ENCODE results near the gene TNS1. TPM values are rescaled to one million over a fixed set of nuclear protein-coding genes. Genes with fewer than 3 reads are reported as not detected.
A peak's percentile ranks its signal among the peaks of the same experiment; 100 is the strongest.

Gene TNS1
- total RNA-seq, 1 donor from 2014 or later: 219 TPM

- no peak overlapping the region for H3K4me3 ChIP-seq (ENCODE audit: insufficient read depth, low read depth, low read length)
- H3K36me3 ChIP-seq (ENCODE audit: insufficient read depth, low read length): peaks cover 19% of the 10 kb centered on the region
- no peak overlapping the region for H3K27ac ChIP-seq (ENCODE audit: low read depth, low read length)
- H3K4me2 ChIP-seq (ENCODE audit: low read length): no peak overlapping the region
- Mint-ChIP-seq H3K9me3 (ENCODE audit: unreplicated experiment) (no peaks in the 10 kb centered on the region), H3K27me3 (ENCODE audit: low read depth, unreplicated experiment) (no peaks in the 10 kb centered on the region), H3K27ac (ENCODE audit: unreplicated experiment) (peak overlapping the region; percentile 73), H3K36me3 (ENCODE audit: low read depth, unreplicated experiment) (peaks cover 28% of the 10 kb centered on the region), H3K4me1 (ENCODE audit: low read depth, unreplicated experiment) (peaks cover 10% of the 10 kb centered on the region), H3K4me3 (ENCODE audit: unreplicated experiment) (peak overlapping the region; percentile 71)
- H2AFZ ChIP-seq (ENCODE audit: low read depth, low read length): no peak overlapping the region
- H4K20me1 ChIP-seq (ENCODE audit: insufficient read depth, low read length): peaks cover 64% of the 10 kb centered on the region
- no peaks in the 10 kb centered on the region for H3K9me3 ChIP-seq (ENCODE audit: insufficient read depth, low read depth, low read length)
- FAIRE-seq (no peak), DNase-seq (ENCODE audit: low read depth) (no peak)
- TF ChIP-seq EZH2 (IDR thresholded peaks at IDR 0.05; ENCODE audit: insufficient read depth, low read length) (no peak), CTCF (IDR thresholded peaks at IDR 0.05; ENCODE audit: insufficient read depth, low read depth, low read length) (no peak)
- H3K27me3 ChIP-seq (ENCODE audit: insufficient read depth, low read length): no peaks in the 10 kb centered on the region
- peaks cover 2% of the 10 kb centered on the region for H3K4me1 ChIP-seq (ENCODE audit: insufficient read depth, low read length)
- no peak overlapping the region for H3K9ac ChIP-seq (ENCODE audit: low read length)
- no peaks in the 10 kb centered on the region for H3K79me2 ChIP-seq (ENCODE audit: insufficient read depth, low read length)
Observed at GRCh38 chr2:217801115-217801531, 201.7 kb downstream of the TNS1 start.

GRCh38 chr2:217800433-217801114 lies 202.2 kb downstream of the TNS1 start:
- no peak overlapping the region for H3K4me2 ChIP-seq (ENCODE audit: low read length)
- H3K27ac ChIP-seq (ENCODE audit: low read depth, low read length): no peak overlapping the region
- H4K20me1 ChIP-seq (ENCODE audit: insufficient read depth, low read length): peaks cover 58% of the 10 kb centered on the region
- no peaks in the 10 kb centered on the region for H3K79me2 ChIP-seq (ENCODE audit: insufficient read depth, low read length)
- no peak for DNase-seq (ENCODE audit: low read depth)
- no peak overlapping the region for H3K4me3 ChIP-seq (ENCODE audit: insufficient read depth, low read depth, low read length)
- Mint-ChIP-seq H3K4me3 (ENCODE audit: unreplicated experiment) (no peak overlapping the region), H3K27me3 (ENCODE audit: low read depth, unreplicated experiment) (no peaks in the 10 kb centered on the region), H3K36me3 (ENCODE audit: low read depth, unreplicated experiment) (peaks cover 28% of the 10 kb centered on the region), H3K27ac (ENCODE audit: unreplicated experiment) (peak overlapping the region; percentile 50), H3K9me3 (ENCODE audit: unreplicated experiment) (no peaks in the 10 kb centered on the region), H3K4me1 (ENCODE audit: low read depth, unreplicated experiment) (peaks cover 10% of the 10 kb centered on the region)
- H3K27me3 ChIP-seq (ENCODE audit: insufficient read depth, low read length): no peaks in the 10 kb centered on the region
- H2AFZ ChIP-seq (ENCODE audit: low read depth, low read length): no peak overlapping the region
- H3K9me3 ChIP-seq (ENCODE audit: insufficient read depth, low read depth, low read length): no peaks in the 10 kb centered on the region
- TF ChIP-seq EZH2 (IDR thresholded peaks at IDR 0.05; ENCODE audit: insufficient read depth, low read length) (no peak), CTCF (IDR thresholded peaks at IDR 0.05; ENCODE audit: insufficient read depth, low read depth, low read length) (no peak)
- peaks cover 3% of the 10 kb centered on the region for H3K4me1 ChIP-seq (ENCODE audit: insufficient read depth, low read length)
- FAIRE-seq: no peak
- no peak overlapping the region for H3K9ac ChIP-seq (ENCODE audit: low read length)
- H3K36me3 ChIP-seq (ENCODE audit: insufficient read depth, low read length): peaks cover 19% of the 10 kb centered on the region
